ENCODE data around the gene BRD7. TPM values are rescaled to one million over a fixed set of nuclear protein-coding genes. Genes with fewer than 3 reads are reported as not detected.

Gene BRD7
- total RNA-seq, 2 experiments from 2014 or later = 102 to 105 TPM

DNA sequence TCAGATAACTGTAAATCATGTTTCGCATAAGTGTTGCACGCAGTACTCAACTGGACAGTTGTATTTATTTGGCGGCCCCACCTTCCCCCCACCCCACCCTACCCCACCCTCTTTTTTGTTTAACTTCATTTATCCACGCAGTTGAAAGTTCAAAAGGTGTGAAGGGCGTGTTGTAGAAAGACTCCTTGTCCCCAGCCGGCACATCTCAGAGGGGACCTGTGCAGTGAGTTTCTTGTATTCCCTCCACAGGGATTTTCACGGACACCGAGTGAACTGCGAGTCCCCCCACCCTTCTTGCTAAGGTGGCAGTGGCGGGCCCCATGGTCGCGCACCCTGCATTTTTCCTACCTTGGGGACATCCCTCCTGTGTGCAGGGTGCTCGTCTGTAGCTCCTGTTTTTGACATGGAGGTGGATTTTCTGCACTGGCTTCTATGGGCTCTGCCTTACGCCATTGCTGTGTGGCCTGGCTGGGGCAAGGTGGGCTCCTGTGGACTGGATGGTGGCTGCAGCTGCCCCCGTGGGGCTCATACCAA lies 66.2 kb downstream of the BRD7 start:
- ChIA-PET POLR2A (no interaction called here), CTCF (no interaction called here)
- Mint-ChIP-seq H3K36me3 (ENCODE audit: low read depth) (peaks cover 26% of the 10 kb centered on the region), H3K9me3 (no peaks in the 10 kb centered on the region), H3K27me3 (no peaks in the 10 kb centered on the region), H3K4me1 (peaks cover 2% of the 10 kb centered on the region), H3K4me3 (no peak overlapping the region), H3K27ac (no peak overlapping the region)
- DNase-seq = no peak

DNA sequence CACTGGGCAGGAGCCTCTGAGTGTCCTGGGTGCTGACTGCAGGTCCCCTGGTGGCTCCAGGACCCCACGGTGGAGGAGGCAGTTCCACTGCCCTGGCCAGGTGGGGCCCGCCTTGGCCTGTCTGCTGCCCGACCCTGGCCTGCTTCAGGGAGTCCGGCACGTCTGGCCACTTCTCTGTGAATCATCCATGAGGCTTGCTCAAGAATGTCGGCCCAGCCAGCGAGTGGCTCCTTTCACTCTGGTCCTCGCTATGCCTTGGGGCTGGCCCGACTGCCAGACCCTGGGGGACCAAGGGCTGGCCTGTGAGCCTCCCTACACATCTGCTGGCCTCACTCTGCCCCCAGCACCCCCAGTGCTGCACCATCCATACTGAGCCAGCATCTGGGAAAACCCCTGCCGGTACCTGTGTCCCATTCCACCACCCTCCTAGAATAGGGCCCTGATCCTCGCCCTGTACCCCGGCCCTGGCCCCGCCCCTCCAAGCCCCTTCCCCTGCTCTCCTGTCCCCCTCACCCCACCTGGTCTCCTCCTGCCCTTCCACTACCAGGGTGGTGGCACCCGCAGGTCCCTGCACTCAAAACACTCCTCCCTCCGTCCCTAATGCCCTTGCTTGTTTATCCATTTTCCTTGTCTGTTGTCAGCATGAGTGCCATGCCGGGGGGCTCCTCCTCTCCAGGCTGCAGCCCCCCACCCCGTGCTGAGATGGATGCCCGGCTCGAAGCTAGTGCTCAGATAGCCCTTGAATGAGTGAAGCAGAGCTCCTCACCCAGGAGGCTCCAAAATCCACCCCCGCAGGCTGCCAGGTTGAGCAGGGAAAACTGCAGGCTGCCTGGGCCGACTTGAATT lies 66.9 kb downstream of the BRD7 start:
- H3K27ac Mint-ChIP-seq = peak overlapping the region; percentile 57
- CTCF ChIA-PET = interaction anchor here (0.6 kb wide), 1 partner anchor 150 kb away, joined by 4 read pairs; no protein-coding TSS in a partner anchor
- POLR2A ChIA-PET = no interaction called here
- no peaks in the 10 kb centered on the region for H3K9me3 Mint-ChIP-seq
- no peak for DNase-seq
- no peaks in the 10 kb centered on the region for H3K27me3 Mint-ChIP-seq
- peaks cover 19% of the 10 kb centered on the region for H3K36me3 Mint-ChIP-seq (ENCODE audit: low read depth)
- no peaks in the 10 kb centered on the region for H3K4me1 Mint-ChIP-seq
- no peak overlapping the region for H3K4me3 Mint-ChIP-seq

DNA sequence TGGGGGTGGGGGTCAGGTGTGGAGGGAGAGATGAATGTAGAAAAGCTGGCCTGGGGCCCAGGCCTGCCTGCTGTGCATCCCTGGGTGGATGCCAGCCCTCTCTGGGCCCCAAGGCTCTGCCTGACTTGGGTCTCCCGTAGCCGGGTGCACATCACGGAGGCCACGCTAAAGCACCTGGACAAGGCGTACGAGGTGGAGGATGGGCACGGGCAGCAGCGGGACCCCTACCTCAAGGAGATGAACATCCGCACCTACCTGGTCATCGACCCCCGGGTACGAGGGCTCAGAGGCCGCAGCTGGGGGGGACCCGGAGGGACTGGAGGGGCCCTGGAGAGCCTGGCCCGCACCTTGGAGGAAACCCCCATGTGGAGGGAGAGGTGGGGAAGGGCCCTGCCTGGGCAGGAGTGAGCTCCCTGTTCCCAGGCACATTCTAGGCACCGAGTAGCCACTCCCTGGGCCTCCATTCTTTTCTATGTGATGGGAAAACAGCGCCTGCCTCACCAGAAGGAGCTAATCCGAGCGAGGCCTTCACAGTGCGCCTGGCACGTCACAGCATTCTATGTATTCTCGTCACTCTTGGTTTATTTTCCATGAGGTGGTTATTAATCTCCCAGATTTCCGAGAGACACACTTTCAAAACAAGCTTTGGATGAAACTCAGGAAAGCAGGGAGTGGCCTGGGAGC lies 67.7 kb downstream of the BRD7 start:
- H3K4me3 Mint-ChIP-seq = no peak overlapping the region
- no peaks in the 10 kb centered on the region for H3K27me3 Mint-ChIP-seq
- DNase-seq = no peak
- POLR2A ChIA-PET = no interaction called here
- no peaks in the 10 kb centered on the region for H3K9me3 Mint-ChIP-seq
- CTCF ChIA-PET = no interaction called here
- H3K36me3 Mint-ChIP-seq (ENCODE audit: low read depth) = peaks cover 22% of the 10 kb centered on the region
- no peaks in the 10 kb centered on the region for H3K4me1 Mint-ChIP-seq
- no peak overlapping the region for H3K27ac Mint-ChIP-seq

GRCh38 chr16:50299508-50300105 lies 69.2 kb downstream of the BRD7 start:
- H3K27ac Mint-ChIP-seq = no peak overlapping the region
- H3K4me3 Mint-ChIP-seq = no peak overlapping the region
- H3K36me3 Mint-ChIP-seq (ENCODE audit: low read depth) = peaks cover 25% of the 10 kb centered on the region
- H3K9me3 Mint-ChIP-seq = no peaks in the 10 kb centered on the region
- CTCF ChIA-PET = interaction anchor here (0.6 kb wide), 1 partner anchor 9 kb away, joined by 3 read pairs; no protein-coding TSS in a partner anchor
- POLR2A ChIA-PET = no interaction called here
- H3K4me1 Mint-ChIP-seq = peaks cover 5% of the 10 kb centered on the region
- no peak for DNase-seq
- H3K27me3 Mint-ChIP-seq = no peaks in the 10 kb centered on the region

DNA sequence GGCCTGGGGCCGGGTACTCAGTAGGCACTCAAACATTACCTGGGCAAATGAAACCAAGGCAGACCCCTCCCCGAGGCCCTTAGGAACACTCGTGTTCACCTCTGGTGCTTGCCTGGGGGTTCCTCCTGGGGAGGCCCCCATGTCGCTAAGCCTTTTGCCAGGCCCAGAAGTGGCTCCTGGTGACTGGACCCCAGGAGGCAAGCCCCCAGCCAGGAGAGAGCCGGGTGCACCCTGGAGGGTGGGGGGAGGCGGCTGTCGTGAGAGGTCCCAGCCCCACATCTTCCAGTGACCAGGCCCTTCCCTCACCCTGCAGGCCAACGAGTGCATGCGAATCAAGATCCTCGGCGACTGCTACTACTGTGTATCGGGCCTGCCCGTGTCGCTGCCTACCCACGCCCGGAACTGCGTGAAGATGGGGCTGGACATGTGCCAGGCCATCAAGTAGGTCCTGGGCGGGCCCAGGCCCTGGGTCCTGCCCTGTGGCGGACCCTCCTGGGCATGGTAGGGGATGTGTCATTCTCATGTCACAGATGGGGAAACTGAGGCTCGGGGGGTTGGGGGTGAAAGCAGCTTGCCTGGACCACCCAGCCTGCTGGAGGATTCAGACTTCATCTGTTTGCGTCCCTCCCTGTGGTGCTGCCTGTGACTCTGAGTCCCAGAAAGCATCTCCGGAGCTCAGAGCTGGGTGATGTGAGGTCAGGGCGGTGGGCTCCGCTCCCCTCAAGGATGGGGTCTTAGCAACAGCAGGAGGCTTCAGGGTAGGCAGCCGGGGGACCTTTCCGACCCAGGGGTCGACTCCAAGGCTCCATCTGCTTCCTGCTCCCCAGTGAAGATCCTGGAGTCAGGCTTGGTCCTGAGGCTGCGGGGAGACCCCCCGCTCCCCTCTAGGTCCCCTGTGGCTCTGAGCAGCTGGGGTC lies 69.9 kb downstream of the BRD7 start:
- Mint-ChIP-seq H3K4me3 (no peak overlapping the region), H3K4me1 (peaks cover 8% of the 10 kb centered on the region), H3K36me3 (ENCODE audit: low read depth) (peaks cover 30% of the 10 kb centered on the region), H3K9me3 (no peaks in the 10 kb centered on the region), H3K27ac (no peak overlapping the region), H3K27me3 (no peaks in the 10 kb centered on the region)
- POLR2A ChIA-PET = no interaction called here
- DNase-seq = no peak
- CTCF ChIA-PET = interaction anchor here (0.6 to 0.7 kb wide), 2 partner anchors 9 to 13 kb away, joined by 3 read pairs; no protein-coding TSS in a partner anchor

GRCh38 chr16:50298075-50298460 lies 70.7 kb downstream of the BRD7 start:
- peaks cover 33% of the 10 kb centered on the region for H3K36me3 Mint-ChIP-seq (ENCODE audit: low read depth)
- H3K9me3 Mint-ChIP-seq = no peaks in the 10 kb centered on the region
- ChIA-PET CTCF (interaction anchor here (0.7 kb wide), 1 partner anchor 13 kb away, joined by 3 read pairs; no protein-coding TSS in a partner anchor), POLR2A (interaction anchor here (0.6 kb wide), 1 partner anchor 219 kb away, joined by 3 read pairs; no protein-coding TSS in a partner anchor)
- peaks cover 8% of the 10 kb centered on the region for H3K4me1 Mint-ChIP-seq
- peak overlapping the region; percentile 13 for H3K27ac Mint-ChIP-seq
- DNase-seq = no peak
- H3K4me3 Mint-ChIP-seq = no peak overlapping the region
- no peaks in the 10 kb centered on the region for H3K27me3 Mint-ChIP-seq

DNA sequence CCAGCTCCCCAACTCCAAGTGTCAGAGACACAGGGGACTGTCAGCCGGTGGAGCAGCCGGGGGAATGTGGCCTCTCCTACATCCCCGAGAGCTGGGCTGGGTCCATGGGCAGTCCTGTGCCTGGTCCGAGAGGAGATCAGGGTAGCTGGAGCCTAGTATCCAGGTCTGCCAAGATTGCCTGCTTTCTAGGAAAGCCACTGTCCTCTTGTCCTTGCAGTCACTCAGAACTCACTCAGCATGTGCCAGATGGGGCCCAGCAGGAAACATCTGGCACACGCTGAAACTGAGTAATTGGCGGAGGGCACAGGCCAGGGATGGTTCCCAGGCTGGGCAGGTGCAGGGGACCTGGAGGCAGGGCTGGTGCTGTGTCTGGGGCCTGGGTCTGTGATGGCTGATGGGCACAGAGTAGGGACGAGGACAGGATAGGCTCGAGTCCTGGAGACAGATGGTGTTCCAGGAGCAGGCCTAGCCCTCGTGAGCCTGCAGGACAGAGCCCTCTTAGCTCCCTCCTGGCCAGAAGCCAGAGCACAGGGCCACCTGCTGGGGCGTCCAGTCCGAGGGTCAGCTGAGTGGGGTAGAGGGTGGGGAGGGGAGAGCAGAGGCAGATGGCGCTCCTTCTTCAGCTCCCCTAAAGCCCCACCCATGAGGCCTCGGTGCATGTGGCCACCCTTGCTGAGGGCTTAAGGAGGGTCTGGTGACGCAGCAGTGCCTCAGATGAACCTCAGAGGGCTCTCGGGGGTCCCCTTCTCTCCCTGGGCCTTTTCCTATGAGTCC lies 71.3 kb downstream of the BRD7 start:
- Mint-ChIP-seq H3K27me3 (no peaks in the 10 kb centered on the region), H3K4me1 (peaks cover 8% of the 10 kb centered on the region), H3K9me3 (no peaks in the 10 kb centered on the region), H3K36me3 (ENCODE audit: low read depth) (peaks cover 38% of the 10 kb centered on the region), H3K4me3 (no peak overlapping the region), H3K27ac (peak overlapping the region; percentile 13)
- POLR2A ChIA-PET = interaction anchor here (0.6 kb wide), 1 partner anchor 219 kb away, joined by 3 read pairs; no protein-coding TSS in a partner anchor
- CTCF ChIA-PET = interaction anchor here (0.7 to 1.6 kb wide), 2 partner anchors 12 to 23 kb away, joined by 3 to 8 read pairs; no protein-coding TSS in a partner anchor
- no peak for DNase-seq

DNA sequence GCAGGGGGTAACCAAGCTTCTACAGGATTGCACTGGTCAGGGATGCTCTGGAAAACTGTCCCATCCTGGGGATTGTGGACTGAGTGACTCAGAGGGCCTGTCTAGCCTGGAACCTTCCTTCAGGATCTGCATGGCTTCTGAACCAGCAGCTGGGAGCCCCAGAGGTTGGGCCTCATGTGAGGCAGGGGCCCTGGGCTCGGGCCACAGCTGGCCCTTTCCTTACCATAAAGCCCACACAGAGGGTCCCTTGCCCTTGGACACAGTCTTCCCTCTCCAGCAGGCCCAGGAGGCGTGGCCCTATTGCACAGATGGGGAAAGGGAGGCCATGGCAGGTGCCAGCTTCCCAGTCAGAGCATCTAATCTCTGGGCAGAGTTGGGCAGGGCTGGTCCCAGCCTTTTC lies 72.0 kb downstream of the BRD7 start:
- Mint-ChIP-seq H3K9me3 (no peaks in the 10 kb centered on the region), H3K36me3 (ENCODE audit: low read depth) (peaks cover 39% of the 10 kb centered on the region), H3K4me1 (peaks cover 8% of the 10 kb centered on the region), H3K27me3 (no peaks in the 10 kb centered on the region), H3K27ac (no peak overlapping the region), H3K4me3 (no peak overlapping the region)
- POLR2A ChIA-PET = no interaction called here
- DNase-seq = no peak
- CTCF ChIA-PET = interaction anchor here (1.6 kb wide), 1 partner anchor 22 kb away, joined by 8 read pairs; no protein-coding TSS in a partner anchor

- no peaks in the 10 kb centered on the region for H3K27me3 Mint-ChIP-seq
- CTCF ChIA-PET = interaction anchor here (0.9 to 1.7 kb wide), 3 partner anchors 8 to 43 kb away, joined by 3 to 4 read pairs (median 4); no protein-coding TSS in a partner anchor
These were observed 73.2 kb downstream of the BRD7 start for GRCh38 chr16:50295541-50296132.

DNA sequence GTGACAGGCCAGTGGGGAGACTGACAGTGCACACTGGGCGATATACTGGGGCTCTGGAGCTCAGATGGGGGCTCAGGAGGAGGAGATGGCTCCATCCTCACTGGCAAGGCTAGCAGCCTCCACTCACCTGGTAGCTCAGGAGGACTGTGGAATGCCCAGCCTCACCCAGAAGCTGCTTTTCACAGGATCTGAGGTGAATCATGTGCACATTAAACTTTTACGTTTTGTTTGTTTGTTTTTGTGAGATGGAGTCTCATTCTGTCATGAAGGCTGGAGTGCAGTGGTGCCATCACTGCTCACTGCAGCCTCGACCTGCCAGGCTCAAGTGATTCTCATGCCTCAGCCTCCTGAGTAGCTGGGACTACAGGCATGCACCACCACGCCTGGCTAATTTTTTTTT lies 73.8 kb downstream of the BRD7 start:
- ChIA-PET POLR2A (no interaction called here), CTCF (interaction anchor here (0.9 to 1.7 kb wide), 3 partner anchors 8 to 42 kb away, joined by 3 to 4 read pairs (median 4); no protein-coding TSS in a partner anchor)
- no peaks in the 10 kb centered on the region for H3K27me3 Mint-ChIP-seq
- peak overlapping the region; percentile 25 for H3K27ac Mint-ChIP-seq
- H3K9me3 Mint-ChIP-seq = no peaks in the 10 kb centered on the region
- peaks cover 41% of the 10 kb centered on the region for H3K36me3 Mint-ChIP-seq (ENCODE audit: low read depth)
- H3K4me3 Mint-ChIP-seq = no peak overlapping the region
- no peak for DNase-seq
- H3K4me1 Mint-ChIP-seq = peaks cover 10% of the 10 kb centered on the region

More at GRCh38 chr16:50295541-50296132, 73.2 kb downstream of the BRD7 start:
- H3K27ac Mint-ChIP-seq = peak overlapping the region; percentile 38
- peaks cover 8% of the 10 kb centered on the region for H3K4me1 Mint-ChIP-seq
- H3K4me3 Mint-ChIP-seq = no peak overlapping the region
- no peaks in the 10 kb centered on the region for H3K9me3 Mint-ChIP-seq
- POLR2A ChIA-PET = no interaction called here
- H3K36me3 Mint-ChIP-seq (ENCODE audit: low read depth) = peaks cover 39% of the 10 kb centered on the region
- DNase-seq = no peak
